ENCODE results near the gene CDH23.

DNA sequence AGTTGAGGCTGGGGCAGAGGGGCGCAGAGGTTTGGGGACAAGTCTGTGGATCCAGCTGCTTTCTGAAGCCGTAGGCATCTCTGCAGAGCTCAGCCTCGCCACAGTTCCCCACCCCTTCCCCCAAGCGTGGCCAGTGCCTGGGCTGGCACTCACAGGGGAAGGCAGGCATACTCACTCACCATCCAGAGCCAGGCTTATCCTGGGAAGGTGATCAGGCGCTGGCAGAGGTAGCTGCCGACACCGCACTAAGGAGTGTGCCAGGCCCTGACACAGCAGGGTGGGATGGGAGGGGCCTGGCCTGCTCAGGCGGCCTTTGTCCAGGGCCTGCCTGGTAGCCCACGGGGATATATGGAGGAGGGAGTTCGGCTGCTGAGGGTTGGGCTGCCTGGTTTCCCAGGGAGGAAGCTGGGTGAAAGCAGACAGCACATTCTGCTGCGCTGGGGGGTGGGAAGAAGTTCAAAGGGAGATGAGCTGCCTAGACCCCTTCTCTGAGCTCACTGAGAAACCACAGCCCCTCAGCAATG is 360.7 kb downstream of the CDH23 start:
- TF ChIP-seq GATA2 (IDR thresholded peaks at IDR 0.05; ENCODE audit: low read depth, low read length) (no peak), GATA3 (IDR thresholded peaks at IDR 0.05; ENCODE audit: low read depth, low read length) (no peak)

All from SH-SY5Y (cell line).